T-cell (primary cell): ENCODE measurements around the gene SLC41A1. TPM values are rescaled to one million over a fixed set of nuclear protein-coding genes. Genes with fewer than 3 reads are reported as not detected.

Experiments
- ATAC-seq, 4 experiments: fragments of 200-7000 bp in 3 of 4; fragments of 150-1000 bp in 1 of 4; cut with Tn5 transposase; replicated peaks in 1 of 4; 1 replicate in 3 of 4; 2 replicates in 1 of 4; pipeline ENCODE4 v1.10.0; 2021; ENCODE audit warnings: moderate library complexity in 3 of 4, mild to moderate bottlenecking in 2 of 4, moderate number of reproducible peaks in 1 of 4
- CTCF ChIA-PET, 2 donors: fragments of 300-600 bp; sonication (Branson Sonifier 250); formaldehyde crosslinking; loops; one replicate each; lab custom pipeline; 2022; ENCODE audit warnings: antibody characterized with exemption in 2 of 2; lab: Charles Lee
- POLR2A ChIA-PET, 2 donors: fragments of 300-600 bp; sonication (Branson Sonifier 250); formaldehyde crosslinking; loops; one replicate each; lab custom pipeline; 2022; ENCODE audit warnings: antibody characterized with exemption in 2 of 2; lab: Charles Lee
- DNase-seq, 35 experiments: peaks; one replicate each; pipeline versions ENCODE4 v3.0.0 to v3.0.0-alpha.2; 2013 to 2023
- H3K27ac ChIP-seq: one replicate; pipeline ENCODE4 v1.5.1; 2013; ENCODE audit warnings: low read length
- H3K27me3 ChIP-seq, 2 experiments: replicated peaks in 1 of 2; 1 replicate in 1 of 2; 2 replicates in 1 of 2; pipeline versions ENCODE4 v1.6.1 to v1.7.0; 2013; ENCODE audit warnings: low read length in 1 of 2, mixed read lengths in 1 of 2; ENCODE audit not compliant: control insufficient read depth in 2 of 2, insufficient read depth in 2 of 2; ENCODE audit errors: extremely low read depth in 1 of 2
- H3K36me3 ChIP-seq, 2 donors: 1 replicate in 1 of 2; 2 replicates in 1 of 2; pipeline versions ENCODE4 v1.6.1 to v1.7.0; 2013; ENCODE audit warnings: low read length in 1 of 2; ENCODE audit not compliant: control insufficient read depth in 2 of 2, insufficient read depth in 1 of 2; ENCODE audit errors: extremely low read depth in 1 of 2
- H3K4me1 ChIP-seq, 2 experiments: 1 replicate in 1 of 2; 2 replicates in 1 of 2; pipeline versions ENCODE4 v1.6.1 to v1.7.0; 2013; ENCODE audit warnings: low read length in 2 of 2, mixed read lengths in 1 of 2; ENCODE audit not compliant: insufficient read depth in 2 of 2, control insufficient read depth in 1 of 2; ENCODE audit errors: extremely low read depth in 1 of 2
- H3K4me3 ChIP-seq, 2 donors: 1 replicate in 1 of 2; 2 replicates in 1 of 2; pipeline versions ENCODE4 v1.5.1 to v1.7.0; 2013; ENCODE audit warnings: mild to moderate bottlenecking in 2 of 2, low read length in 1 of 2, moderate library complexity in 1 of 2; ENCODE audit not compliant: control insufficient read depth in 1 of 2; ENCODE audit errors: extremely low read depth in 1 of 2
- H3K9me3 ChIP-seq: 2 replicates; pipeline ENCODE4 v1.7.0; 2013
- H3K27ac Mint-ChIP-seq, 2 donors: one replicate each; pipeline ENCODE4 v1.8.0; 2020 to 2021; ENCODE audit warnings: mild to moderate bottlenecking in 2 of 2, mixed read lengths in 2 of 2
- H3K27me3 Mint-ChIP-seq, 2 donors: one replicate each; pipeline ENCODE4 v1.8.0; 2021 to 2022; ENCODE audit warnings: mixed read lengths in 2 of 2
- H3K36me3 Mint-ChIP-seq: one replicate; pipeline ENCODE4 v1.8.0; 2021; ENCODE audit warnings: mixed read lengths
- H3K4me1 Mint-ChIP-seq, 3 donors: one replicate each; pipeline ENCODE4 v1.8.0; 2020 to 2022; ENCODE audit warnings: mixed read lengths in 3 of 3, mild to moderate bottlenecking in 1 of 3
- H3K4me3 Mint-ChIP-seq, 3 donors: one replicate each; pipeline ENCODE4 v1.8.0; 2020 to 2022; ENCODE audit warnings: mild to moderate bottlenecking in 3 of 3, mixed read lengths in 3 of 3, moderate library complexity in 3 of 3
- H3K9me3 Mint-ChIP-seq, 3 donors: one replicate each; pipeline ENCODE4 v1.8.0; 2020 to 2022; ENCODE audit warnings: mixed read lengths in 3 of 3
- WGBS: methylation state at CpG from one replicate; pipeline ENCODE4 v1.1.5; 2013; ENCODE audit warnings: missing lambda C conversion rate; ENCODE audit not compliant: insufficient coverage; 5-methylcytosine and 5-hydroxymethylcytosine counted together
- total RNA-seq, 35 experiments: library from RNA in 6 of 35; stranded (reverse) in 6 of 35; fragments of 120-200 nt in 1 of 35; gene quantifications; one replicate each; pipeline versions ENCODE4 v1.2.1 to v1.2.4 and lab custom pipeline; 2013 to 2026

Gene SLC41A1
- total RNA-seq, 5 donors from 2014 or later (not counting 1 experiment from before 2014, with no cell fraction given), result 23.5 to 31.3 (median 27.4) TPM

DNA sequence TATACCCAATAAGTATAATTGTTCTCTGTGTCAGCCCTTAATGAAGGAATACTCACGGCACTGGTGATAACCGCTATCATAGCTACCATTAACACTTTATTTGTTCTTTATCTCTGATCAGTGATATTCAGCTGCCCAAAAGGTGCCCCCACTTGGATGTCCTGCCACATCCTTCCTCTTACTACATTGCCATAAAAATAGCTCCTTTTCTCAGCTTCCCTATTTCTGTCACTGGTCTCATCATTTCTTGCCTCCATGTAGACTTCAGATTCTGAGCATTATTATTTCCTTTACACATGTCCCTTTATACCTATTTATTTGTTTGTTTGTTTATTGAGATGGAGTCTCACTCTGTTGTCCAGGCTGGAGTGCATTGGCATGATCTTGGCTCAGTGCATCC, 35.0 kb downstream of the SLC41A1 start:
- Mint-ChIP-seq H3K36me3 (no peaks in the 10 kb centered on the region), H3K27ac (peak overlapping the region in 1 of 2 donors; percentile 28), H3K4me1 (peaks cover 35 to 49% (median 46%) of the 10 kb centered on the region in 3 donors), H3K9me3 (no peaks in the 10 kb centered on the region), H3K4me3 (no peak overlapping the region), H3K27me3 (no peaks in the 10 kb centered on the region)
- H3K4me3 ChIP-seq, result no peak overlapping the region
- H3K4me1 ChIP-seq, result peaks cover 3 to 22% of the 10 kb centered on the region in 2 experiments
- ChIA-PET CTCF (interaction anchor here in 1 of 2 donors (0.6 kb wide), 1 partner anchor 26 kb away, joined by 3 read pairs; no protein-coding TSS in a partner anchor), POLR2A (interaction anchor here in 1 of 2 donors (0.5 to 0.6 kb wide), 2 partner anchors 12 to 13 kb away, joined by 3 to 5 read pairs; no protein-coding TSS in a partner anchor)
- no peak for ATAC-seq
- H3K36me3 ChIP-seq, result peaks cover 0 to 2% of the 10 kb centered on the region in 2 donors
- DNase-seq, result no peak
- WGBS, result 74% methylated on average over 2 of the region's 2 CpGs
- H3K27ac ChIP-seq, result no peak overlapping the region
- H3K9me3 ChIP-seq, result no peaks in the 10 kb centered on the region
- H3K27me3 ChIP-seq, result no peaks in the 10 kb centered on the region

GRCh38 chr1:205775717-205776056, 37.3 kb downstream of the SLC41A1 start:
- POLR2A ChIA-PET, result interaction anchor here in 1 of 2 donors (0.6 kb wide), 1 partner anchor 295 kb away, joined by 3 read pairs; no protein-coding TSS in a partner anchor
- H3K27me3 Mint-ChIP-seq, result no peaks in the 10 kb centered on the region
- ATAC-seq (no peak), DNase-seq (no peak)
- peak overlapping the region; percentile 93 for H3K27ac ChIP-seq
- CTCF ChIA-PET, result interaction anchor here in 1 of 2 donors (1.0 to 1.1 kb wide), 2 partner anchors 64 to 117 kb away, joined by 3 read pairs; no protein-coding TSS in a partner anchor
- peaks cover 2 to 4% of the 10 kb centered on the region in 2 donors for H3K36me3 ChIP-seq
- no peaks in the 10 kb centered on the region for H3K9me3 Mint-ChIP-seq
- peak overlapping the region; percentile 95 to 97 for H3K27ac Mint-ChIP-seq
- H3K4me1 ChIP-seq, result peaks cover 6 to 40% of the 10 kb centered on the region in 2 experiments
- H3K9me3 ChIP-seq, result no peaks in the 10 kb centered on the region
- H3K36me3 Mint-ChIP-seq, result peaks cover 2% of the 10 kb centered on the region
- no peaks in the 10 kb centered on the region for H3K27me3 ChIP-seq
- peaks cover 47 to 64% (median 60%) of the 10 kb centered on the region in 3 donors for H3K4me1 Mint-ChIP-seq
- peak overlapping the region in 1 of 2 donors; percentile 74 for H3K4me3 ChIP-seq
- H3K4me3 Mint-ChIP-seq, result peak overlapping the region; percentile 84 to 92 (median 85)

DNA sequence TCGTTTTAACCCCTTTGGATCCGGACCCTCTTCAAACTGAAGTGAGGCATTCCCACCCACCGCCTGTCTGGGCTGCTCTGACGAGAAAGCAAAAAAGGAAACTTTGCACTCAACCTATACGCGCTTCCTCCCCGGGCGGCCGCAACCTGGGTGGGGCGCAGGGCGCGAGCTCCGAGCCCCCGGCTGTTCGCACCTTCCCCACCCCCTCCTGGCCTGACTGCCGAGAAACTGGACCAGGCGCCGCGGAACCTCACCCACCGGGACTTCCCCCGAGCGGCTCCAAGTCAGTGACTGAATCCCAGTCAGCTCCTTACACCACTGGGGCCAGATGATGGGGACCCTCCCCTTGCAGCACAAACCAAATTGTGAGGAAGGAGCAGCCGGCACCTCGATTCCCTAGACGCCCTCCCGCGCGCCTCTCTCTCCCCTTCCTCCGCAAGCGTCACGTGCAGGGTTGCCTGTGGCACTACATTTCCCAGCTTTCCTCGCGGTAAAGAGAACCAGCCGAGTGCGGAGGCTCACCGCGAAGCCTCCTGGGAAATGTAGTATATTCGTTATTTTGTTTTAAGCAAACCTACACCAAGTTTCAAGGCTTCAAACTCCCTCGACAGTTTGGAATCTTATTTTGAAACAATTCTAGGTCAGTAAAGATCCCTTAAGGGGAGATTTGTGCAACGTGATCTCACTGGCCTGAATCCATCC, 37.8 kb downstream of the SLC41A1 start, which contains the start of gene RAB29:
Gene RAB29 (minus strand): TSS at position 468 of the 702 bp plus-strand sequence. CDS start 526 bp downstream, outside the sequence.
- peak within 1 kb of the TSS; percentile 74 to 80 for H3K4me3 ChIP-seq
- H3K36me3 ChIP-seq, result peaks cover 3 to 9% of the 10 kb centered on the region in 2 donors
- Mint-ChIP-seq H3K4me1 (peaks cover 47 to 66% (median 64%) of the 10 kb centered on the region in 3 donors), H3K27ac (peak within 1 kb of the TSS; percentile 95 to 97), H3K9me3 (no peaks in the 10 kb centered on the region), H3K27me3 (no peaks in the 10 kb centered on the region), H3K4me3 (peak within 1 kb of the TSS; percentile 84 to 92 (median 85)), H3K36me3 (peaks cover 6% of the 10 kb centered on the region)
- H3K4me1 ChIP-seq, result peaks cover 6 to 43% of the 10 kb centered on the region in 2 experiments
- DNase-seq (peak; percentile 61 to 93 (median 85)), ATAC-seq (peak; percentile 91 to 94 (median 92))
- 1% methylated on average over 19 of the region's 40 CpGs for WGBS
- no peaks in the 10 kb centered on the region for H3K27me3 ChIP-seq
- ChIA-PET CTCF (interaction anchor here in 1 of 2 donors (0.7 to 1.1 kb wide), 2 partner anchors 64 to 117 kb away, joined by 3 read pairs; no protein-coding TSS in a partner anchor), POLR2A (interaction anchor here (0.6 to 0.8 kb wide), 4 partner anchors 36 to 294 kb away, joined by 3 to 4 read pairs (median 4); no protein-coding TSS in a partner anchor)
- H3K9me3 ChIP-seq, result no peaks in the 10 kb centered on the region
- peak within 1 kb of the TSS; percentile 93 for H3K27ac ChIP-seq

- peak overlapping the region; percentile 95 to 97 for H3K27ac Mint-ChIP-seq
- ChIA-PET POLR2A (interaction anchor here (0.6 to 1.5 kb wide), 8 partner anchors 10 to 161 kb away, joined by 3 to 27 read pairs (median 4); no protein-coding TSS in a partner anchor), CTCF (interaction anchor here (0.6 to 3.4 kb wide), 10 partner anchors 8 to 484 kb away, joined by 3 to 13 read pairs (median 4); partner anchors contain the start of gene ELK4 (in 1 of the 2))
- H3K4me1 Mint-ChIP-seq, result peaks cover 47 to 70% (median 64%) of the 10 kb centered on the region in 3 donors
- H3K4me3 Mint-ChIP-seq, result peak overlapping the region; percentile 84 to 92 (median 85)
- peak overlapping the region; percentile 74 to 80 for H3K4me3 ChIP-seq
- WGBS, result 1% methylated on average over 23 of the region's 36 CpGs
- no peaks in the 10 kb centered on the region for H3K9me3 Mint-ChIP-seq
- peak; percentile 10 to 34 (median 22) for ATAC-seq
- peaks cover 14% of the 10 kb centered on the region for H3K36me3 Mint-ChIP-seq
- H3K36me3 ChIP-seq, result peaks cover 7 to 16% of the 10 kb centered on the region in 2 donors
- H3K9me3 ChIP-seq, result no peaks in the 10 kb centered on the region
- H3K27me3 Mint-ChIP-seq, result no peaks in the 10 kb centered on the region
- H3K27me3 ChIP-seq, result no peaks in the 10 kb centered on the region
- DNase-seq, result peak in 32 of 35 experiments; percentile 6 to 67 (median 23)
- peaks cover 6 to 43% of the 10 kb centered on the region in 2 experiments for H3K4me1 ChIP-seq
- peak overlapping the region; percentile 93 for H3K27ac ChIP-seq
Measured at GRCh38 chr1:205774198-205775014, 38.6 kb downstream of the SLC41A1 start.

DNA sequence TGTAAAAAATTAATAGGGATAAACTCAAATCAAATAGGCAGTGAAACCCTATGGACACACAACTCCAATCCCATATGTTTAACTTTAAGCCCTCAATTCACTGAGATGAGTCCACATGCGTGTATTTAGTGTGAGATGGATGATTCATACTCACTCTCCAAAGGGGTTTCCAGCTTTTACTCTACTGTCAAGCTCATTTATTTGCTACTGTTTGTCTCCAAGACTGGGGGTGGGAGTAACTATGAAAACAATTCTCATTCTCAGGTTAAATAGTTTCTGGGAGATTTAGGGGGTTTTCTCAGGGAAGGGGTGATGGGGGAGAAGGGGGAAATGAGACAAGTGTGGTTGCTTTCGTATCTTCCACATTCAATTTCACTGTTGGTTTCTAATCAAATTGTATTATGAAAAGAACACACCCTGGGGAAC, 40.4 kb downstream of the SLC41A1 start:
- no peaks in the 10 kb centered on the region for H3K9me3 Mint-ChIP-seq
- H3K36me3 ChIP-seq, result peaks cover 7 to 28% of the 10 kb centered on the region in 2 donors
- peak overlapping the region; percentile 93 for H3K27ac ChIP-seq
- ATAC-seq (no peak), DNase-seq (peak in 1 of 35 experiments; percentile 33)
- ChIA-PET POLR2A (interaction anchor here in 1 of 2 donors (0.7 to 1.0 kb wide), 2 partner anchors 27 to 38 kb away, joined by 7 to 8 read pairs; no protein-coding TSS in a partner anchor), CTCF (interaction anchor here (0.7 to 3.4 kb wide), 6 partner anchors 10 to 114 kb away, joined by 4 to 13 read pairs (median 5); no protein-coding TSS in a partner anchor)
- peaks cover 6 to 43% of the 10 kb centered on the region in 2 experiments for H3K4me1 ChIP-seq
- H3K4me3 Mint-ChIP-seq, result peak overlapping the region in 2 of 3 donors; percentile 47 to 84
- H3K36me3 Mint-ChIP-seq, result peaks cover 22% of the 10 kb centered on the region
- no peak overlapping the region for H3K4me3 ChIP-seq
- no CpG with 5 or more reads among the region's 2 CpGs for WGBS
- H3K27ac Mint-ChIP-seq, result peak overlapping the region; percentile 70 to 87
- H3K9me3 ChIP-seq, result no peaks in the 10 kb centered on the region
- H3K27me3 ChIP-seq, result no peaks in the 10 kb centered on the region
- no peaks in the 10 kb centered on the region for H3K27me3 Mint-ChIP-seq
- peaks cover 46 to 63% (median 56%) of the 10 kb centered on the region in 3 donors for H3K4me1 Mint-ChIP-seq
